ENCODE measurements around the gene BEX1. TPM values are rescaled to one million over a fixed set of nuclear protein-coding genes. Genes with fewer than 3 reads are reported as not detected.
"Not testable (repeated sequence)": the region's sequence is repeated elsewhere in the genome, so short reads cannot be mapped to it uniquely, and the experiment has no call there.

BEX1 gene
- total RNA-seq, 6 donors from 2014 or later: 0.34 to 2.1 (median 1.4) TPM; not detected in 3

DNA sequence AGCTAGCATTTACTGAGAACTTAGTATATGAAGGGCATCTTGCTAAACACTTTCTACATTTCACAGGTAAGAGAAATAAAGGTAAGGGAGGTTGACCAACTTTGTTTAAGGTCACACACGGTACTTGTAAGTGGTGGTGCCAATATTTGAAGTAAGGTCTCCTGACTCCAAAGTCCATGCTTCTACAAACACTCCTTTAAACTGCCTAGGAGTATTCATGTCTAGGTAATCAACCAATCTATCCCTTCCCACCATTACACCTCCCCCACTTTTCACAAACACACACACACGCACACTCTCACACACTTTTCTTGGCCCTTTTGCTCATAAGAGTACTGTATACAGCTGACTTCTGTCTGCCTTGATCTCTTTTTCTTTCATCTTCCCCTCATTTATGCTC lies 7.1 kb downstream of the BEX1 start:
- no peak overlapping the region for H3K27ac ChIP-seq
- no peak for DNase-seq
- TF ChIP-seq CTCF (IDR thresholded peaks at IDR 0.05): no peak
- no peak for TF ChIP-seq POLR2A (IDR thresholded peaks at IDR 0.05)
- TF ChIP-seq POLR2AphosphoS5 (IDR thresholded peaks at IDR 0.05): no peak
- TF ChIP-seq EP300 (IDR thresholded peaks at IDR 0.05): no peak
- no peaks in the 10 kb centered on the region for H3K9me3 ChIP-seq
- H3K27me3 ChIP-seq: no peaks in the 10 kb centered on the region
- H3K4me3 ChIP-seq: no peak overlapping the region
- H3K4me1 ChIP-seq: no peaks in the 10 kb centered on the region
- no peaks in the 10 kb centered on the region for H3K36me3 ChIP-seq
- ATAC-seq (ENCODE audit: low FRiP score in 2 of 2): no peak
- WGBS, 2 donors: 59 to 79% methylated on average over 2 of the region's 2 CpGs

DNA sequence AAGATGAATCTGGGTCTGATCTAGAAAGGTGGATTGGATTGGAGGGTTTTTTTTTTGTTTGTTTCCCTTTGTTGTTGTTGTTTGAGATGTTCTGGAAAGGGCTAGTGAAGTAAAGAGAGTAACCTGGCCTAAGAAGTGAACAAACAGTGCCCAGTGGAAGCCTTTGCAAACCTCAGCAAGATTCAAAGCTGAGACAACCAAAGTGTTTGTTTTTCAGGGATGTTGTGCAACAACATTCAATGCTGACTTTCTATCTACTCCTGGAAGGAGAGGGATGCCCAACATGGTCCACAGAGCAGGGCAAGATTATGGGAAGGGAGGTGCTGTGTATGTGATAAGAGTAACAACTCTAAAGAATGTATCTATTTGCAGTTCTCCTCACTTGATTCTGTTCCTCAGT lies 11.3 kb downstream of the BEX1 start:
- ATAC-seq (ENCODE audit: low FRiP score in 2 of 2): no peak
- DNase-seq: no peak
- no peaks in the 10 kb centered on the region for H3K36me3 ChIP-seq
- TF ChIP-seq CTCF (IDR thresholded peaks at IDR 0.05) (no peak), POLR2A (IDR thresholded peaks at IDR 0.05) (no peak), EP300 (IDR thresholded peaks at IDR 0.05) (no peak), POLR2AphosphoS5 (IDR thresholded peaks at IDR 0.05) (no peak)
- no peaks in the 10 kb centered on the region for H3K4me1 ChIP-seq
- H3K27me3 ChIP-seq: no peaks in the 10 kb centered on the region
- no peaks in the 10 kb centered on the region for H3K9me3 ChIP-seq
- no peak overlapping the region for H3K27ac ChIP-seq
- H3K4me3 ChIP-seq: no peak overlapping the region

DNA sequence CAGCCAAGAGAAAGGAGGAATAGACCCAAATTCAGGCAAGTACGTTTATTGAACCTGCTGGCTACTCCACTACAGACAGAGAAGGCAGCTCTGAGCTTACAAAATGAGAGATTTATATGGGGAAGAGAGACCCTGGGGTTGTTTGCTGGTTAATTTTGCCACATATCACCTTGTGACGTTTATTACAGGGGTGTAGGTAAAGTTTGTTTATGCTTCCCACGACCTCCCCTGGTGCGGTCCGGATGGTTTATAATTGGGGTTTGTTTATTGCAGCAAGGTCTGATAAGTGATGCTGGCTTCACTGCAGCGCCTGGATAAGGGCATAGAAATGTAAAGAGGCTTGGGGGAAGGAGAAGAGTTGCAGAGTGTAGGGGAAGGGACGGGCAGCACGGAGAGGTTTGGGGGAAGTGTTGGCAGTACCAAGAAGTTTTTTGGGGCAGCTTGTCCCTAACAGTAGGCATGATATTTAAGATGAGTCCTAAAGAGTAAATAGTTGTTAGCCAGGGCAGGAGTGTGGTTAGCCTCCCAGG lies 12.6 kb downstream of the BEX1 start:
- Histone ChIP-seq H3K9me3 (peaks cover 0 to 5% (median 0%) of the 10 kb centered on the region in 4 donors), H3K27ac (no peak overlapping the region), H3K27me3 (no peaks in the 10 kb centered on the region), H3K4me1 (no peaks in the 10 kb centered on the region), H3K36me3 (no peaks in the 10 kb centered on the region), H3K4me3 (no peak overlapping the region)
- ATAC-seq (ENCODE audit: low FRiP score in 2 of 2) (no peak), DNase-seq (no peak)
- 37 to 38% methylated on average over 8 of the region's 8 CpGs for WGBS, 2 donors
- no peak for TF ChIP-seq CTCF (IDR thresholded peaks at IDR 0.05)
- no peak for TF ChIP-seq POLR2AphosphoS5 (IDR thresholded peaks at IDR 0.05)
- no peak for TF ChIP-seq EP300 (IDR thresholded peaks at IDR 0.05)
- TF ChIP-seq POLR2A (IDR thresholded peaks at IDR 0.05): no peak

DNA sequence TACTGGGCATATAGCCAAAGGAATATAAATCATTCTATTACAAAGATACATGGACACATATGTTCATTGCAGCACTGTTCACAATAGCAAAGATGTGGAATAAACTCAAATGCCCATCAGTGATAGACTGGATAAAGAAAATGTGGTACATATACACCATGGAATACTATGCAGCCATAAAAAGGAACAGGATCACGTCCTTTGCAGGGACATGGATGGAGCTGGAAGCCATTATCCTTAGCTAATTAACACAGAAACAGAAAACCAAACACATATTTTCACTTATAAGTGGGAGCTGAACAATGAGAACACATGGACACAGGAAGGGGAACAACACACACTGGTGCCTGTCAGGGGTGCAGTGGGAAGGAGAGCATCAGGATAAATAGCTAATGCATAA lies 30.6 kb downstream of the BEX1 start:
- not testable (repeated sequence) for H3K27ac ChIP-seq; H3K27me3 ChIP-seq; H3K4me1 ChIP-seq; DNase-seq; H3K36me3 ChIP-seq; H3K9me3 ChIP-seq; H3K4me3 ChIP-seq; ATAC-seq (ENCODE audit: low FRiP score in 2 of 2)
- 40 to 64% methylated on average over 1 of the region's 1 CpG for WGBS, 2 donors

DNA sequence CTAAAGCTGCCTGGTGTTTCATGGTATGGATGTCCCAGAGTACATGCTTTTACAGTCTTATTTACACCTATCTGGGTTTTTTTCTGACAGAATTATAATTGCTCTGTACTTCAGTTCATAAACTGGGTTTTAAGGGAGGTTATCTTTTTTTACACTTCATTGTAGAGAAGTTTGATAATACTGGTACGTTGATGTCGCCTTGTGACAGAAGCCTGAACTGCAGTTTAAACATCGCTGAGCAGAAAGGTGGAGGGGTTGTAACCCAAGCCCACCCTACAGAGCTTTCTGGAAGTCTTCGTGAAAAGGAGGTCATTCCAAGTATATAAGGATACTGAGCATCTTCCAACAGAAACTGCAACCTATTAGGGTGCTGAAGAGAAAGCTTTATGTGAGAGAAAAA lies 46.4 kb downstream of the BEX1 start:
- Histone ChIP-seq H3K27ac (no peak overlapping the region), H3K27me3 (no peaks in the 10 kb centered on the region), H3K36me3 (no peaks in the 10 kb centered on the region), H3K9me3 (no peaks in the 10 kb centered on the region), H3K4me1 (no peaks in the 10 kb centered on the region), H3K4me3 (no peak overlapping the region)
- 43 to 45% methylated on average over 4 of the region's 4 CpGs for WGBS, 2 donors
- DNase-seq: no peak
- ATAC-seq (ENCODE audit: low FRiP score in 2 of 2): no peak
- TF ChIP-seq POLR2AphosphoS5 (IDR thresholded peaks at IDR 0.05) (no peak), CTCF (IDR thresholded peaks at IDR 0.05) (no peak), EP300 (IDR thresholded peaks at IDR 0.05) (no peak), POLR2A (IDR thresholded peaks at IDR 0.05) (no peak)

All from upper lobe of left lung (tissue), 6 donors.